Measurements from ENCODE around the gene USP21. TPM values are rescaled to one million over a fixed set of nuclear protein-coding genes. Genes with fewer than 3 reads are reported as not detected.

USP21 gene
- total RNA-seq, 2 experiments from 2014 or later, result 44.4 to 45.6 TPM

DNA sequence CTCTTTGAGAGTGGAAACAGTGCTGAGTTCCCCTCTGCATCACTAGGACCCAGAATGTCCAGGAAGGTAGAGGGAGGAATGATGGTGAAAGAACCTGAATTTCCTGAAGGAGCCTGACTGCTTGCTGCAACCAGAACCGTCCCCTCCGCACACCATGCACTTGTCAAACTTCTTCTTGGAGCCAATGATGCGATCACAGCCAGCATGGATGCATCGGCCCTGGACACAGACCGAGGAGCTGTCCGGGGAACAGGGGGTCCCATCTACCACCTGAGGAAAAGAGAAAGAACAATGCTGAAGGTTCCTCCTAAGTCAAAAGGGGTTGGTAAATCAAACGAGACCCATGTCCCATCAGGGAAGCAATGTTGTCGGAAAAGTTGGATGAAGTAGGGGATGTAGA lies 32.7 kb downstream of the USP21 start:
- Mint-ChIP-seq H3K4me3 (no peak overlapping the region), H3K9me3 (no peaks in the 10 kb centered on the region), H3K27me3 (no peaks in the 10 kb centered on the region), H3K4me1 (ENCODE audit: low read depth) (peaks cover 52% of the 10 kb centered on the region), H3K36me3 (ENCODE audit: low read depth) (no peaks in the 10 kb centered on the region), H3K27ac (no peak overlapping the region)
- DNase-seq, result no peak
- H3K9me3 ChIP-seq (ENCODE audit: control insufficient read depth in 1 of 2, insufficient read depth in 1 of 2, low read length in 2 of 2), result no peaks in the 10 kb centered on the region
- ChIA-PET CTCF (interaction anchor here (0.7 to 2.4 kb wide), 8 partner anchors 9 to 39 kb away, joined by 3 to 14 read pairs (median 7); partner anchors contain the start of genes B4GALT3, NDUFS2, PPOX and TOMM40L), POLR2A (interaction anchor here (2.0 to 4.1 kb wide), 5 partner anchors 9 to 34 kb away, joined by 4 to 22 read pairs (median 15); partner anchors contain the start of genes NDUFS2, PPOX and TOMM40L)
- H3K4me1 ChIP-seq (ENCODE audit: insufficient read depth, low read length), result peaks cover 80% of the 10 kb centered on the region
- ATAC-seq (ENCODE audit: poor library complexity), result no peak
- no peak overlapping the region for H3K4me3 ChIP-seq (ENCODE audit: low read length)
- TF ChIP-seq, protein P1, sequence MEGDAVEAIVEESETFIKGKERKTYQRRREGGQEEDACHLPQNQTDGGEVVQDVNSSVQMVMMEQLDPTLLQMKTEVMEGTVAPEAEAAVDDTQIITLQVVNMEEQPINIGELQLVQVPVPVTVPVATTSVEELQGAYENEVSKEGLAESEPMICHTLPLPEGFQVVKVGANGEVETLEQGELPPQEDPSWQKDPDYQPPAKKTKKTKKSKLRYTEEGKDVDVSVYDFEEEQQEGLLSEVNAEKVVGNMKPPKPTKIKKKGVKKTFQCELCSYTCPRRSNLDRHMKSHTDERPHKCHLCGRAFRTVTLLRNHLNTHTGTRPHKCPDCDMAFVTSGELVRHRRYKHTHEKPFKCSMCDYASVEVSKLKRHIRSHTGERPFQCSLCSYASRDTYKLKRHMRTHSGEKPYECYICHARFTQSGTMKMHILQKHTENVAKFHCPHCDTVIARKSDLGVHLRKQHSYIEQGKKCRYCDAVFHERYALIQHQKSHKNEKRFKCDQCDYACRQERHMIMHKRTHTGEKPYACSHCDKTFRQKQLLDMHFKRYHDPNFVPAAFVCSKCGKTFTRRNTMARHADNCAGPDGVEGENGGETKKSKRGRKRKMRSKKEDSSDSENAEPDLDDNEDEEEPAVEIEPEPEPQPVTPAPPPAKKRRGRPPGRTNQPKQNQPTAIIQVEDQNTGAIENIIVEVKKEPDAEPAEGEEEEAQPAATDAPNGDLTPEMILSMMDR (IDR thresholded peaks at IDR 0.05), result no peak
- H3K27me3 ChIP-seq (ENCODE audit: control insufficient read depth in 1 of 2, insufficient read depth in 2 of 2, low read length in 2 of 2), result no peaks in the 10 kb centered on the region
- intact Hi-C loops (cut with DNase I, micrococcal nuclease), result loop anchor here in 1 of 2 experiments (2.0 to 5.0 kb wide), 2 partner anchors 33 to 190 kb away; no protein-coding TSS in a partner anchor
- H3K36me3 ChIP-seq (ENCODE audit: insufficient read depth, low read length), result no peaks in the 10 kb centered on the region
- H3K27ac ChIP-seq (ENCODE audit: low read depth in 1 of 2, low read length in 2 of 2), result no peak overlapping the region

DNA sequence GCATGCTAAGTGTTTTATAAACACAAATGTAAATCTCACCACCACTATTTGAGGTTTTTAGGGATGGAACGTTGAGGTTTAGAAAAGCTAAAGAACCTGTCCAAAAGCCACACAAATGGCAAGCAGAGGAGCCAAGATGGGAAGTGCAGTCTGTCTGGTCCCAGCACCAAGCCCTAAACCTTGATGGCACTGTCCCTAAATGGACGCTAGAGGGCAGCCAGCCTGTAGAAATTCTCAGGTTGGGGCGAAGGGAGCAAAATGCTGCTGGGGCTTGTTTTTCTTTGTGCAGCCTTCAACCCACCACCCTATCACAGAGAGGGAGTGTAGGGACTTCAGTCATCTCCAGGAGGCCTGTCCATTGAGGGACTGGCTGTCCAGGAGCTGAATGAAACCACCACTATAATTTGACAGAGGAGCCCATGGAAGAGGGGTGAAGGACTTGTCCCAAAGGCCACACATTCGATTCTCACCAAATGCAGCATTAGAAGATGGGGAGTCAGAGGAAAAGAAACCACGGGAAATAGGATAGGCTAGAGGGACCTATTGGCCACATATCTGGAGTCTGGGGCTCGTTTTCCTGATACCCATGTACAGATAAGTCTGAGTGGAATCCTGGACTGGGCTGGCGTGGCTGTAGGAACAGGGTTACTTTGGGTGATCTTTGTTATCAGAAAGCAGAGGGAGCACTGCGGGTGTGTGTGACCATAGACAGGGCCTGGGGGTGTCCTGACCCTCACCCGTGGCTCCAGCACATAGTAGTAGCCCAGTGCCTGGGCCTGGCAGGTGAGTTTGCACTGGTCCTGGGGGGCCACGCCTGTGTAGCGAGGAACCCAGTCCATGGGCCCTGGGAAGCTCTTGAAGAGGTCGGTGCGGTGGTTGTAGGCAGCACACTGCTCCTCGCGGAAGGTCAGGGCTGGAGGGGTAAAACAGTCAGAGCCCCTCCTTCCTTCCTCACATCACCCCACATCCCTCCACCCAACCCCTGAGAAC lies 33.5 kb downstream of the USP21 start:
- CTCF ChIA-PET, result interaction anchor here (0.7 to 2.4 kb wide), 9 partner anchors 8 to 38 kb away, joined by 3 to 14 read pairs (median 7); partner anchors contain the start of genes B4GALT3, NDUFS2, PPOX and TOMM40L
- Histone ChIP-seq H3K36me3 (ENCODE audit: insufficient read depth, low read length) (no peaks in the 10 kb centered on the region), H3K4me3 (ENCODE audit: low read length) (no peak overlapping the region), H3K27ac (ENCODE audit: low read depth in 1 of 2, low read length in 2 of 2) (no peak overlapping the region), H3K9me3 (ENCODE audit: control insufficient read depth in 1 of 2, insufficient read depth in 1 of 2, low read length in 2 of 2) (no peaks in the 10 kb centered on the region), H3K27me3 (ENCODE audit: control insufficient read depth in 1 of 2, insufficient read depth in 2 of 2, low read length in 2 of 2) (no peaks in the 10 kb centered on the region), H3K4me1 (ENCODE audit: insufficient read depth, low read length) (peaks cover 72% of the 10 kb centered on the region)
- intact Hi-C loops (cut with DNase I, micrococcal nuclease), result loop anchor here in 1 of 2 experiments (2.0 to 5.0 kb wide), 2 partner anchors 32 to 190 kb away; no protein-coding TSS in a partner anchor
- DNase-seq (peak; percentile 49 to 87 (median 66)), ATAC-seq (ENCODE audit: poor library complexity) (peak; percentile 98)
- Mint-ChIP-seq H3K4me3 (peak overlapping the region; percentile 1), H3K36me3 (ENCODE audit: low read depth) (no peaks in the 10 kb centered on the region), H3K27me3 (no peaks in the 10 kb centered on the region), H3K9me3 (no peaks in the 10 kb centered on the region), H3K27ac (peak overlapping the region; percentile 14), H3K4me1 (ENCODE audit: low read depth) (peaks cover 44% of the 10 kb centered on the region)
- POLR2A ChIA-PET, result interaction anchor here (2.0 to 4.1 kb wide), 5 partner anchors 10 to 33 kb away, joined by 4 to 22 read pairs (median 15); partner anchors contain the start of genes NDUFS2, PPOX and TOMM40L
- TF ChIP-seq, protein P1 (IDR thresholded peaks at IDR 0.05), result peak; percentile 80

DNA sequence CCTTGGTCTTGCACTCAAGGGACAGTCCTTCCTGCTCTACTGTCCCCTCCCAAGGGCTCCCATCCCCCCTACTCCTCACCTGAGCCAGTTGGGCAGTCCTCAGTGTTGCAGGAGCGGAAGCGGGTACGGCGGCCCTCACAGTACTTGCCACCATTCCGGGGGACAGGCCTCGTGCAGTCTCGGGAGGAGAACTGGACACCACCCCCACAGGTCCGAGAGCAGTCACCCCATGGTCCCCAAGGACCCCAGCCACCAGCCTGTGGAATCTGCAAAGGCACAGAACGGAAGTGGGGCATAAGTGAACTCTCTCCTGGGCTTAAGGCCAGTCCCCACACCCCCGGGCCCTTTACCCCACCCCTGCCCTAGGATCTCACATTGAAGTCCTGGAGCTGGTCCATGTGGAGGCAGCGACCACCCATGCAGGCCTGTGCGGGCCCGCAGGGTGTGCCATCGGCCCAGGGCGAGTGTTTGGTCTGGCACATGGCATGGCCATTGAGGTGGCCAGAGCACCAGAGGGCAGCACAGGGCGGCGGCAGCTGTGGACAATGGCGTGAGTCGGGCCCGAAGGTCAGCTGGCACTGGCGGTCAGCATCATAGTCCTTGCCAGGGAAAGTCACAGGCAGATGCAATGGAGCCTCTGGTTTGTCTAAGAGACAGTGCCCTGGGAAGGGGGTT lies 34.4 kb downstream of the USP21 start:
- H3K27me3 Mint-ChIP-seq, result no peaks in the 10 kb centered on the region
- H3K27ac ChIP-seq (ENCODE audit: low read depth in 1 of 2, low read length in 2 of 2), result no peak overlapping the region
- DNase-seq, result no peak
- ChIA-PET POLR2A (interaction anchor here (1.0 to 4.1 kb wide), 5 partner anchors 9 to 32 kb away, joined by 3 to 22 read pairs (median 5); partner anchors contain the start of genes NDUFS2, PPOX and TOMM40L), CTCF (interaction anchor here (1.1 to 1.9 kb wide), 3 partner anchors 8 to 27 kb away, joined by 3 to 7 read pairs (median 3); partner anchors contain the start of genes NDUFS2 and PPOX)
- ATAC-seq (ENCODE audit: poor library complexity), result no peak
- H3K4me3 ChIP-seq (ENCODE audit: low read length), result no peak overlapping the region
- peaks cover 38% of the 10 kb centered on the region for H3K4me1 Mint-ChIP-seq (ENCODE audit: low read depth)
- no peaks in the 10 kb centered on the region for H3K9me3 Mint-ChIP-seq
- H3K27ac Mint-ChIP-seq, result no peak overlapping the region
- H3K36me3 Mint-ChIP-seq (ENCODE audit: low read depth), result no peaks in the 10 kb centered on the region
- H3K9me3 ChIP-seq (ENCODE audit: control insufficient read depth in 1 of 2, insufficient read depth in 1 of 2, low read length in 2 of 2), result no peaks in the 10 kb centered on the region
- no peaks in the 10 kb centered on the region for H3K27me3 ChIP-seq (ENCODE audit: control insufficient read depth in 1 of 2, insufficient read depth in 2 of 2, low read length in 2 of 2)
- no peaks in the 10 kb centered on the region for H3K36me3 ChIP-seq (ENCODE audit: insufficient read depth, low read length)
- intact Hi-C loops (cut with DNase I, micrococcal nuclease), result loop anchor here in 1 of 2 experiments (2.0 to 5.0 kb wide), 2 partner anchors 31 to 189 kb away; no protein-coding TSS in a partner anchor
- no peak overlapping the region for H3K4me3 Mint-ChIP-seq
- TF ChIP-seq, protein P1 (IDR thresholded peaks at IDR 0.05), result no peak
- peaks cover 62% of the 10 kb centered on the region for H3K4me1 ChIP-seq (ENCODE audit: insufficient read depth, low read length)

Data from CD4-positive, alpha-beta T cell (primary cell).